ENCODE data around the gene MAML2. TPM values are rescaled to one million over a fixed set of nuclear protein-coding genes. Genes with fewer than 3 reads are reported as not detected.

Gene MAML2
- total and polyA plus RNA-seq, 9 of the 15 experiments (the other 6 are each of a cell fraction or from before 2014, with no cell fraction given), result 0.79 to 6.8 (median 4.8) TPM

GRCh38 chr11:96310236-96310635 lies 32.8 kb downstream of the MAML2 start:
- DNase-seq (ENCODE audit: extremely low read depth in 1 of 4, low spot score in 3 of 4) (no peak), ATAC-seq (no peak), FAIRE-seq (no peak)
- 0 out of 2 replicates have a peak, but pooled peaks cover 4% of the 10 kb centered on the region for H4K20me1 ChIP-seq (replicated peaks; ENCODE audit: control insufficient read depth, insufficient read depth, low read length)
- in situ Hi-C loops (cut with MboI), result no loop called here
- no peaks in the 10 kb centered on the region; the same call in 1 of the 3 replicates for H3K79me2 ChIP-seq (ENCODE audit: control insufficient read depth, insufficient read depth, low read length)
- no peak overlapping the region for H2AFZ ChIP-seq (ENCODE audit: low read depth, low read length)
- intact Hi-C loops (cut with micrococcal nuclease), result no loop called here
- peaks cover 8 to 33% of the 10 kb centered on the region in 2 experiments for H3K4me1 ChIP-seq (replicated peaks in 1 of 2; ENCODE audit: control insufficient read depth in 2 of 2, insufficient read depth in 2 of 2, low read length in 2 of 2)
- no peak overlapping the region for H3K27ac ChIP-seq (ENCODE audit: extremely low read depth, low read depth, low read length)
- H3K4me2 ChIP-seq (ENCODE audit: insufficient read depth, low read length), result no peak overlapping the region
- H3K9ac ChIP-seq (ENCODE audit: insufficient read depth in 1 of 2, low read depth in 2 of 2, low read length in 2 of 2), result no peak overlapping the region
- H3K27me3 ChIP-seq (ENCODE audit: control insufficient read depth in 2 of 2, insufficient read depth in 2 of 2, low read length in 2 of 2), result no peaks in the 10 kb centered on the region
- H3K4me3 ChIP-seq, result no peak overlapping the region
- CTCF ChIA-PET (ENCODE audit: low intra/inter-chr PET ratio), result no interaction called here
- no peaks in the 10 kb centered on the region for H3K36me3 ChIP-seq (ENCODE audit: control insufficient read depth, insufficient read depth, low read length)
- H3K9me3 ChIP-seq (replicated peaks; ENCODE audit: control insufficient read depth, insufficient read depth, low read depth, low read length), result no peaks in the 10 kb centered on the region
- no TSS peak for BruUV-seq (replicated peaks)
- 6% methylated on average over 1 of the region's 1 CpG for WGBS (ENCODE audit: insufficient coverage, low coverage, missing lambda C conversion rate)
- no peaks in the 10 kb centered on the region for H3K9me1 ChIP-seq (ENCODE audit: control insufficient read depth, insufficient read depth, low read length)
- POLR2A ChIA-PET, result interaction anchor here (0.6 to 5.9 kb wide), 3 partner anchors 11 to 84 kb away, joined by 3 to 42 read pairs (median 4); no protein-coding TSS in a partner anchor
- TF ChIP-seq DLX4 (CRISPR knock-in tag; IDR thresholded peaks at IDR 0.05) (no peak), NELFE (IDR thresholded peaks at IDR 0.05; ENCODE audit: insufficient read depth, insufficient read length) (no peak), GATAD2B (IDR thresholded peaks at IDR 0.05; ENCODE audit: borderline replicate concordance) (no peak), CXXC5 (CRISPR knock-in tag; IDR thresholded peaks at IDR 0.05) (no peak), DDX20 (tag; IDR thresholded peaks at IDR 0.05; ENCODE audit: low read depth) (no peak), THRA (IDR thresholded peaks at IDR 0.05) (no peak), SNIP1 (IDR thresholded peaks at IDR 0.05; ENCODE audit: low read depth) (no peak), GTF2E2 (tag; IDR thresholded peaks at IDR 0.05) (no peak), POLR2AphosphoS5 (IDR thresholded peaks at IDR 0.05; ENCODE audit: control insufficient read depth, insufficient read depth, low read depth, low read length) (no peak), CBX8 (IDR thresholded peaks at IDR 0.05; ENCODE audit: borderline replicate concordance, extremely low read depth, low read depth, low read length, poor library complexity, severe bottlenecking) (no peak), MTA2 (IDR thresholded peaks at IDR 0.05; ENCODE audit: low read depth) (no peak)
- TF ChIP-seq, protein P1, sequence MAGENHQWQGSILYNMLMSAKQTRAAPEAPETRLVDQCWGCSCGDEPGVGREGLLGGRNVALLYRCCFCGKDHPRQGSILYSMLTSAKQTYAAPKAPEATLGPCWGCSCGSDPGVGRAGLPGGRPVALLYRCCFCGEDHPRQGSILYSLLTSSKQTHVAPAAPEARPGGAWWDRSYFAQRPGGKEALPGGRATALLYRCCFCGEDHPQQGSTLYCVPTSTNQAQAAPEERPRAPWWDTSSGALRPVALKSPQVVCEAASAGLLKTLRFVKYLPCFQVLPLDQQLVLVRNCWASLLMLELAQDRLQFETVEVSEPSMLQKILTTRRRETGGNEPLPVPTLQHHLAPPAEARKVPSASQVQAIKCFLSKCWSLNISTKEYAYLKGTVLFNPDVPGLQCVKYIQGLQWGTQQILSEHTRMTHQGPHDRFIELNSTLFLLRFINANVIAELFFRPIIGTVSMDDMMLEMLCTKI (IDR thresholded peaks at IDR 0.05; ENCODE audit: partially characterized antibody), result no peak
- TF ChIP-seq, protein P2, sequence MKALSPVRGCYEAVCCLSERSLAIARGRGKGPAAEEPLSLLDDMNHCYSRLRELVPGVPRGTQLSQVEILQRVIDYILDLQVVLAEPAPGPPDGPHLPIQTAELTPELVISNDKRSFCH (CRISPR knock-in tag; IDR thresholded peaks at IDR 0.05), result no peak
- TF ChIP-seq, protein P2 (tag; IDR thresholded peaks at IDR 0.05), result no peak
- TF ChIP-seq, protein P3, sequence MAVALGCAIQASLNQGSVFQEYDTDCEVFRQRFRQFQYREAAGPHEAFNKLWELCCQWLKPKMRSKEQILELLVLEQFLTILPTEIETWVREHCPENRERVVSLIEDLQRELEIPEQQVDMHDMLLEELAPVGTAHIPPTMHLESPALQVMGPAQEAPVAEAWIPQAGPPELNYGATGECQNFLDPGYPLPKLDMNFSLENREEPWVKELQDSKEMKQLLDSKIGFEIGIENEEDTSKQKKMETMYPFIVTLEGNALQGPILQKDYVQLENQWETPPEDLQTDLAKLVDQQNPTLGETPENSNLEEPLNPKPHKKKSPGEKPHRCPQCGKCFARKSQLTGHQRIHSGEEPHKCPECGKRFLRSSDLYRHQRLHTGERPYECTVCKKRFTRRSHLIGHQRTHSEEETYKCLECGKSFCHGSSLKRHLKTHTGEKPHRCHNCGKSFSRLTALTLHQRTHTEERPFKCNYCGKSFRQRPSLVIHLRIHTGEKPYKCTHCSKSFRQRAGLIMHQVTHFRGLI (CRISPR knock-in tag; IDR thresholded peaks at IDR 0.05), result no peak
- TF ChIP-seq, protein P4, sequence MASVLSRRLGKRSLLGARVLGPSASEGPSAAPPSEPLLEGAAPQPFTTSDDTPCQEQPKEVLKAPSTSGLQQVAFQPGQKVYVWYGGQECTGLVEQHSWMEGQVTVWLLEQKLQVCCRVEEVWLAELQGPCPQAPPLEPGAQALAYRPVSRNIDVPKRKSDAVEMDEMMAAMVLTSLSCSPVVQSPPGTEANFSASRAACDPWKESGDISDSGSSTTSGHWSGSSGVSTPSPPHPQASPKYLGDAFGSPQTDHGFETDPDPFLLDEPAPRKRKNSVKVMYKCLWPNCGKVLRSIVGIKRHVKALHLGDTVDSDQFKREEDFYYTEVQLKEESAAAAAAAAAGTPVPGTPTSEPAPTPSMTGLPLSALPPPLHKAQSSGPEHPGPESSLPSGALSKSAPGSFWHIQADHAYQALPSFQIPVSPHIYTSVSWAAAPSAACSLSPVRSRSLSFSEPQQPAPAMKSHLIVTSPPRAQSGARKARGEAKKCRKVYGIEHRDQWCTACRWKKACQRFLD (CRISPR knock-in tag; IDR thresholded peaks at IDR 0.05), result no peak

Measured in K562 (cell line).